Endothelial cell of umbilical vein (primary cell): Measurements from ENCODE around the gene MYO16. TPM values are rescaled to one million over a fixed set of nuclear protein-coding genes. Genes with fewer than 3 reads are reported as not detected.

Experiments
- BruUV-seq: library from RNA; stranded (reverse); fragments of 400-500 nt; replicated peaks from 2 replicates; lab custom pipeline; 2021; lab: Mats Ljungman, UMichigan
- CTCF ChIA-PET: fragments of 300-600, 350-600 bp; sonication (Branson Sonifier 250); formaldehyde crosslinking; loops from one replicate; lab custom pipeline; 2021; ENCODE audit warnings: antibody characterized with exemption, inconsistent platforms; lab: Charles Lee
- POLR2A ChIA-PET: fragments of 300-600, 350-600 bp; sonication (Branson Sonifier 250); formaldehyde crosslinking; loops from one replicate; lab custom pipeline; 2021; ENCODE audit warnings: antibody characterized with exemption, inconsistent platforms; lab: Charles Lee
- DNase-seq: peaks from one replicate; pipeline ENCODE4 v3.0.0-alpha.2; 2011; ENCODE audit warnings: low read depth, low spot score
- FAIRE-seq: peaks from 2 replicates; lab custom pipeline; 2011; peaks lifted over from hg19 to GRCh38; lab: Jason Lieb, UNC
- H2AFZ ChIP-seq: 2 replicates; pipeline ENCODE4 v1.6.0; 2012; ENCODE audit warnings: low read depth, low read length, control low read depth, inconsistent platforms
- H3K27ac ChIP-seq: 2 replicates; pipeline ENCODE4 v1.5.1; 2011; ENCODE audit warnings: low read depth, mild to moderate bottlenecking, control low read depth, low read length, moderate library complexity; ENCODE audit not compliant: insufficient read depth
- H3K27me3 ChIP-seq, 2 experiments: 2 replicates each; pipeline versions ENCODE4 v1.6.0 to v1.6.1; 2011; ENCODE audit warnings: low read length in 2 of 2, mixed read lengths in 1 of 2; ENCODE audit not compliant: control insufficient read depth in 2 of 2, insufficient read depth in 2 of 2
- H3K36me3 ChIP-seq, 2 experiments: 2 replicates in 1 of 2; 3 replicates in 1 of 2; pipeline ENCODE4 v1.5.1; 2011; ENCODE audit warnings: low read length in 2 of 2, mild to moderate bottlenecking in 1 of 2, moderate library complexity in 1 of 2; ENCODE audit not compliant: control insufficient read depth in 2 of 2, insufficient read depth in 2 of 2; ENCODE audit errors: extremely low read depth in 1 of 2
- H3K4me1 ChIP-seq: 3 replicates; pipeline ENCODE4 v1.5.1; 2011; ENCODE audit warnings: mild to moderate bottlenecking, low read length; ENCODE audit not compliant: control insufficient read depth, insufficient read depth; ENCODE audit errors: extremely low read depth
- H3K4me2 ChIP-seq: 2 replicates; pipeline ENCODE4 v1.6.1; 2011; ENCODE audit warnings: low read length, control low read depth, mixed read lengths; ENCODE audit not compliant: insufficient read depth
- H3K4me3 ChIP-seq, 3 experiments: fragments of 200-600 bp in 1 of 3; sonication (generic), shearing (Covaris generic) in 1 of 3; replicated peaks in 1 of 3; 2 replicates each; pipeline ENCODE4 v1.5.1; 2011 to 2016; ENCODE audit warnings: control low read depth in 3 of 3, low read length in 3 of 3, mild to moderate bottlenecking in 2 of 3, inconsistent platforms in 1 of 3, low read depth in 1 of 3, moderate library complexity in 1 of 3; ENCODE audit not compliant: insufficient read depth in 1 of 3
- H3K79me2 ChIP-seq: 2 replicates; pipeline ENCODE4 v1.6.0; 2012; ENCODE audit warnings: low read length, inconsistent platforms; ENCODE audit not compliant: control insufficient read depth, insufficient read depth
- H3K9ac ChIP-seq: replicated peaks from 2 replicates; pipeline ENCODE3; 2011; ENCODE audit warnings: low read length, control low read depth; ENCODE audit not compliant: insufficient read depth; ENCODE audit errors: extremely low read depth
- H3K9me1 ChIP-seq: replicated peaks from 3 replicates; pipeline ENCODE4 v1.6.0; 2011; ENCODE audit warnings: mild to moderate bottlenecking, low read length; ENCODE audit not compliant: control insufficient read depth, insufficient read depth; ENCODE audit errors: extremely low read depth
- H3K9me3 ChIP-seq: replicated peaks from 2 replicates; pipeline ENCODE4 v1.5.1; 2012; ENCODE audit warnings: low read length, inconsistent platforms; ENCODE audit not compliant: control insufficient read depth, insufficient read depth
- H4K20me1 ChIP-seq: replicated peaks from 2 replicates; pipeline ENCODE3; 2011; ENCODE audit warnings: mild to moderate bottlenecking, low read length; ENCODE audit not compliant: control insufficient read depth, insufficient read depth; ENCODE audit errors: extremely low read depth
- FOS ChIP-seq: IDR thresholded peaks from 2 replicates; pipeline ENCODE4 v1.6.1; 2011; ENCODE audit warnings: mild to moderate bottlenecking, low read length, moderate library complexity, borderline replicate concordance; ENCODE audit not compliant: insufficient read depth
- GATA2 ChIP-seq: IDR thresholded peaks from 2 replicates; pipeline ENCODE4 v1.7.0; 2011; ENCODE audit warnings: low read depth, mild to moderate bottlenecking, moderate library complexity, mixed read lengths, low read length; ENCODE audit not compliant: insufficient read length, insufficient read depth
- JUN ChIP-seq: IDR thresholded peaks from 2 replicates; pipeline ENCODE4 v1.6.1; 2011; ENCODE audit warnings: borderline replicate concordance, low read depth; ENCODE audit not compliant: insufficient read length, insufficient read depth
- MYC ChIP-seq: IDR thresholded peaks from one replicate; pipeline ENCODE4 v1.6.1; 2011; ENCODE audit warnings: mild to moderate bottlenecking, low read depth, low read length
- POLR2A ChIP-seq: IDR thresholded peaks from 2 replicates; pipeline ENCODE4 v1.6.1; 2012; ENCODE audit warnings: low read depth, mild to moderate bottlenecking, control low read depth, low read length
- POLR2AphosphoS5 ChIP-seq: IDR thresholded peaks from 2 replicates; pipeline ENCODE4 v1.6.1; 2012; ENCODE audit warnings: low read depth, mild to moderate bottlenecking, control low read depth, low read length, moderate library complexity; ENCODE audit not compliant: insufficient read depth
- dilution Hi-C: fragments of 300-500 bp; cut with MboI; formaldehyde crosslinking; loops from one replicate; pipeline ENCODE4 v1.15.0; 2019; ENCODE audit warnings: low sequenced_read_pairs; ENCODE audit not compliant: extremely low pct_ligation_motif_present
- intact Hi-C: fragments of 100-400 bp; cut with micrococcal nuclease; formaldehyde crosslinking; loops from one replicate; pipeline ENCODE4 v1.10.0; 2022
- polyA plus RNA-seq, 4 experiments: library from polyadenylated mRNA; depleted of rRNA in 3 of 4; stranded (reverse) in 3 of 4; unstranded in 1 of 4; fragments of >200 nt; gene quantifications; 2 replicates each; pipeline versions ENCODE4 v1.2.1 to v1.2.3, GENCODE V29; 2011 to 2012; ENCODE audit warnings: missing spikeins in 1 of 4
- total RNA-seq: library from RNA; stranded (reverse); gene quantifications from 2 replicates; pipeline ENCODE4 v1.2.3, GENCODE V29; 2021
- TF ChIP-seq, protein P1 (sequence below): IDR thresholded peaks from 2 replicates; pipeline ENCODE4 v1.6.1; 2011; ENCODE audit not compliant: insufficient read depth, insufficient read length
- TF ChIP-seq, protein P2 (sequence below), 2 donors: IDR thresholded peaks; 1 replicate in 1 of 2; 2 replicates in 1 of 2; pipeline ENCODE4 v1.5.1; 2011; ENCODE audit warnings: low read length in 2 of 2, mild to moderate bottlenecking in 2 of 2, moderate library complexity in 2 of 2, control low read depth in 1 of 2, inconsistent platforms in 1 of 2, low read depth in 1 of 2; ENCODE audit not compliant: insufficient read depth in 1 of 2; ENCODE audit errors: extremely low read depth in 1 of 2

The MYO16 gene
- total and polyA plus RNA-seq, 2 donors (not counting 3 experiments of a cell fraction or from before 2014, with no cell fraction given) = 0.03 to 0.04 TPM

DNA sequence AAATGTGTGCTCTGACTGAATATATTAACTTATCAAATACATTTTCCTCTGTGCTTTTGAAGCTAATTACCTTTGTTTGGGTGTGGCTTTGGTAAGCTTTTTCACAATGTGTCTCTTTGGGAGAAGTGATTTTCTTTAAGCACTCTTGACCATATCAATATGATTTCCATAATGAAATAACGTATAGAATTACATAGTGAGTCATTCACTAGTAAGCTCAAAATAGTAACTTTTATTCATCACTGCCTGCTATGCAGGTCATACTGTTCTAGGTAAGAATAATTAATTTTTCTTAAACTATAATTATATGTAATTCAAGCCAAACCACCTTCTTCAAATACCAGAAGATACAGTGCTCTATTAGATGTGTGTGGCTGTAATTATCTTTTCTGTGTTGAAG lies 480.7 kb downstream of the MYO16 start:
- DNase-seq (no peak), FAIRE-seq (no peak)
- Histone ChIP-seq H4K20me1 (no peaks in the 10 kb centered on the region), H3K36me3 (no peaks in the 10 kb centered on the region), H2AFZ (no peak overlapping the region), H3K4me3 (no peak overlapping the region), H3K4me1 (no peaks in the 10 kb centered on the region), H3K9me1 (no peaks in the 10 kb centered on the region), H3K9ac (no peak overlapping the region), H3K4me2 (no peak overlapping the region), H3K9me3 (no peaks in the 10 kb centered on the region), H3K27ac (no peak overlapping the region), H3K79me2 (no peaks in the 10 kb centered on the region), H3K27me3 (no peaks in the 10 kb centered on the region)
- dilution Hi-C loops (no loop called here), intact Hi-C loops (no loop called here)
- no TSS peak for BruUV-seq
- POLR2A ChIA-PET = no interaction called here
- CTCF ChIA-PET = no interaction called here
- TF ChIP-seq JUN = no peak
- TF ChIP-seq, protein P1, sequence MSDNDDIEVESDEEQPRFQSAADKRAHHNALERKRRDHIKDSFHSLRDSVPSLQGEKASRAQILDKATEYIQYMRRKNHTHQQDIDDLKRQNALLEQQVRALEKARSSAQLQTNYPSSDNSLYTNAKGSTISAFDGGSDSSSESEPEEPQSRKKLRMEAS = no peak
- no peak for TF ChIP-seq FOS
- TF ChIP-seq, protein P2, sequence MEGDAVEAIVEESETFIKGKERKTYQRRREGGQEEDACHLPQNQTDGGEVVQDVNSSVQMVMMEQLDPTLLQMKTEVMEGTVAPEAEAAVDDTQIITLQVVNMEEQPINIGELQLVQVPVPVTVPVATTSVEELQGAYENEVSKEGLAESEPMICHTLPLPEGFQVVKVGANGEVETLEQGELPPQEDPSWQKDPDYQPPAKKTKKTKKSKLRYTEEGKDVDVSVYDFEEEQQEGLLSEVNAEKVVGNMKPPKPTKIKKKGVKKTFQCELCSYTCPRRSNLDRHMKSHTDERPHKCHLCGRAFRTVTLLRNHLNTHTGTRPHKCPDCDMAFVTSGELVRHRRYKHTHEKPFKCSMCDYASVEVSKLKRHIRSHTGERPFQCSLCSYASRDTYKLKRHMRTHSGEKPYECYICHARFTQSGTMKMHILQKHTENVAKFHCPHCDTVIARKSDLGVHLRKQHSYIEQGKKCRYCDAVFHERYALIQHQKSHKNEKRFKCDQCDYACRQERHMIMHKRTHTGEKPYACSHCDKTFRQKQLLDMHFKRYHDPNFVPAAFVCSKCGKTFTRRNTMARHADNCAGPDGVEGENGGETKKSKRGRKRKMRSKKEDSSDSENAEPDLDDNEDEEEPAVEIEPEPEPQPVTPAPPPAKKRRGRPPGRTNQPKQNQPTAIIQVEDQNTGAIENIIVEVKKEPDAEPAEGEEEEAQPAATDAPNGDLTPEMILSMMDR (IDR thresholded peaks at IDR 0.05; ENCODE audit: extremely low read depth in 1 of 2, insufficient read depth in 1 of 2, low read depth in 1 of 2, low read length in 2 of 2) = no peak
- TF ChIP-seq POLR2A = no peak
- TF ChIP-seq POLR2AphosphoS5 = no peak
- TF ChIP-seq GATA2 = no peak
- no peak for TF ChIP-seq MYC
